ENCODE measurements around the gene MATN1.

Gene MATN1

GRCh38 chr1:30728832-30729638, 5.7 kb upstream of the MATN1 start:
- intact Hi-C loops (cut with DNase I; ENCODE audit: low total_unique reads): no loop called here
- no peaks in the 10 kb centered on the region for H3K4me1 ChIP-seq

GRCh38 chr1:30728340-30728739, 5.0 kb upstream of the MATN1 start:
- intact Hi-C loops (cut with DNase I; ENCODE audit: low total_unique reads): no loop called here
- TF ChIP-seq CTCF (IDR thresholded peaks at IDR 0.05): no peak
- Histone ChIP-seq H3K4me3 (no peak overlapping the region), H3K4me1 (no peaks in the 10 kb centered on the region), H3K9me3 (no peaks in the 10 kb centered on the region), H3K36me3 (peaks cover 0 to 37% (median 7%) of the 10 kb centered on the region in 3 donors), H3K27ac (no peak overlapping the region), H3K27me3 (no peaks in the 10 kb centered on the region)
- no peak for DNase-seq

More at GRCh38 chr1:30728832-30729638, 5.7 kb upstream of the MATN1 start:
- H3K27ac ChIP-seq: no peak overlapping the region
- no peak for DNase-seq
- H3K9me3 ChIP-seq: no peaks in the 10 kb centered on the region
- no peak for TF ChIP-seq CTCF (IDR thresholded peaks at IDR 0.05)
- H3K27me3 ChIP-seq: peaks cover 0 to 5% of the 10 kb centered on the region in 2 donors
- peaks cover 0 to 30% (median 7%) of the 10 kb centered on the region in 3 donors for H3K36me3 ChIP-seq
- no peak overlapping the region for H3K4me3 ChIP-seq

GRCh38 chr1:30727824-30728223, 4.4 kb upstream of the MATN1 start:
- intact Hi-C loops (cut with DNase I; ENCODE audit: low total_unique reads): no loop called here
- Histone ChIP-seq H3K36me3 (peaks cover 0 to 41% (median 7%) of the 10 kb centered on the region in 3 donors), H3K27ac (no peak overlapping the region), H3K4me3 (no peak overlapping the region), H3K27me3 (no peaks in the 10 kb centered on the region), H3K9me3 (no peaks in the 10 kb centered on the region), H3K4me1 (no peaks in the 10 kb centered on the region)
- no peak for TF ChIP-seq CTCF (IDR thresholded peaks at IDR 0.05)
- no peak for DNase-seq

- Histone ChIP-seq H3K9me3 (no peaks in the 10 kb centered on the region), H3K4me3 (no peak overlapping the region), H3K36me3 (peaks cover 0 to 47% (median 7%) of the 10 kb centered on the region in 3 donors), H3K27ac (no peak overlapping the region), H3K4me1 (peaks cover 0 to 3% (median 0%) of the 10 kb centered on the region in 4 donors), H3K27me3 (no peaks in the 10 kb centered on the region)
- TF ChIP-seq CTCF (IDR thresholded peaks at IDR 0.05): no peak
- intact Hi-C loops (cut with DNase I; ENCODE audit: low total_unique reads): no loop called here
- DNase-seq: no peak
These were observed 3.6 kb upstream of the MATN1 start for GRCh38 chr1:30726773-30727684.

- TF ChIP-seq CTCF (IDR thresholded peaks at IDR 0.05): no peak
- no peak overlapping the region for H3K27ac ChIP-seq
- H3K27me3 ChIP-seq: no peaks in the 10 kb centered on the region
- no peak overlapping the region for H3K4me3 ChIP-seq
- H3K4me1 ChIP-seq: peaks cover 0 to 6% (median 0%) of the 10 kb centered on the region in 4 donors
- intact Hi-C loops (cut with DNase I; ENCODE audit: low total_unique reads): no loop called here
- DNase-seq: no peak
- no peaks in the 10 kb centered on the region for H3K9me3 ChIP-seq
- H3K36me3 ChIP-seq: peaks cover 0 to 53% (median 7%) of the 10 kb centered on the region in 3 donors
These were observed 2.9 kb upstream of the MATN1 start for GRCh38 chr1:30726236-30726635.
